Body of pancreas (tissue), 4 donors: ENCODE measurements around the gene TRMT10C. TPM values are rescaled to one million over a fixed set of nuclear protein-coding genes. Genes with fewer than 3 reads are reported as not detected.

Source experiments
- ATAC-seq: fragments of 150-250 bp; one replicate; pipeline ENCODE4 v1.9.1; 2016
- DNase-seq, 4 donors: peaks; one replicate each; pipeline ENCODE4 v3.0.0-alpha.2; 2019
- H3K27ac ChIP-seq, 4 donors: fragments of 200-600 bp; sonication (generic); 1 replicate in 3 of 4; 2 replicates in 1 of 4; pipeline versions ENCODE4 v1.5.1 to v1.6.1; 2016 to 2019; ENCODE audit warnings: mild to moderate bottlenecking in 1 of 4, mixed read lengths in 1 of 4, moderate library complexity in 1 of 4
- H3K27me3 ChIP-seq, 2 donors: fragments of 200-600 bp; sonication (generic); one replicate each; pipeline ENCODE4 v1.6.0; 2016; ENCODE audit warnings: mild to moderate bottlenecking in 1 of 2
- H3K36me3 ChIP-seq, 2 donors: fragments of 200-600 bp; sonication (generic); replicated peaks in 1 of 2; 2 replicates each; pipeline ENCODE4 v1.5.1; 2016; ENCODE audit warnings: low read depth in 2 of 2; ENCODE audit not compliant: insufficient read depth in 1 of 2
- H3K4me1 ChIP-seq: fragments of 200-600 bp; sonication (generic); one replicate; pipeline ENCODE4 v1.6.0; 2016
- H3K4me3 ChIP-seq, 2 donors: fragments of 200-600 bp; sonication (generic); 1 replicate in 1 of 2; 2 replicates in 1 of 2; pipeline ENCODE4 v1.5.1; 2016 to 2019
- H3K9me3 ChIP-seq, 3 donors: fragments of 200-600 bp; sonication (generic); 1 replicate in 2 of 3; 2 replicates in 1 of 3; pipeline ENCODE4 v1.5.1; 2016
- POLR2A ChIP-seq, 3 donors: fragments of 450-650 bp; IDR thresholded peaks; one replicate each; pipeline ENCODE4 v1.6.1; 2016; ENCODE audit warnings: antibody characterized with exemption in 3 of 3, mild to moderate bottlenecking in 2 of 3
- WGBS, 2 donors: methylation state at CpG; one replicate each; pipeline ENCODE4 v1.1.5; 2017; 5-methylcytosine and 5-hydroxymethylcytosine counted together
- intact Hi-C: fragments of 100-400 bp; cut with DNase I; formaldehyde crosslinking; loops from one replicate; pipeline ENCODE4 v1.15.1; 2023
- total RNA-seq, 2 donors: library from RNA; depleted of rRNA; stranded (reverse); fragments of >200 nt; gene quantifications; one replicate each; pipeline ENCODE4 v1.1.0, GENCODE V29; 2016
- TF ChIP-seq, protein P1 (sequence below), 7 experiments: fragments of 450-650 bp in 4 of 7; fragments of 200-600 bp in 3 of 7; sonication (generic) in 3 of 7; IDR thresholded peaks; one replicate each; pipeline ENCODE4 v1.5.1; 2016 to 2019; ENCODE audit warnings: antibody characterized with exemption in 7 of 7

TRMT10C gene
- total RNA-seq, 2 donors from 2014 or later = 3.3 to 9.9 TPM

DNA sequence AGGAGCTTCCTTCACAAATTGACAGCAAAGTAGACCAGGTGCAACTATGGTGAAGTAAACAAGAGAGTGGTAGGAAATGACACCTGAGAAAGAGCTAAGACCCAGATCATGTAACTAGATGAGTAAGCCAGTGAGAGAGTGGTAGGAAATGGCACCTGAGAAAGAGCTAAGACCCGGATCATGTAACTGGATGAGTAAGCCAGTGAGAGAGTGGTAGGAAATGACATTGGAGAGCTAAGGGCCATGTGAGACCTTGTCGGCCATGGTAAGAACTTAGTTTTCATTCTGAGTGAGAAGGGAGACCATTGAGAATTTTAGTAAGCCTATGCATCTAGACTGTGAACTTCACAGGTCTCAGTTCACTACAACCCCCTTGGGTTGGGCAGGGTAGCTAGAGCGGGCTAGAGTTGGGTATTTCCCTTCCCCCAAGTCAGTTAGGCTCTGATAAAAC lies 43.2 kb upstream of the TRMT10C start:
- intact Hi-C loops = no loop called here
- H3K27me3 ChIP-seq = no peaks in the 10 kb centered on the region
- no peaks in the 10 kb centered on the region for H3K36me3 ChIP-seq
- H3K4me3 ChIP-seq = no peak overlapping the region
- no peak overlapping the region for H3K27ac ChIP-seq
- WGBS, 2 donors = 60 to 61% methylated on average over 3 of the region's 3 CpGs
- no peaks in the 10 kb centered on the region for H3K9me3 ChIP-seq
- peaks cover 15% of the 10 kb centered on the region for H3K4me1 ChIP-seq
- no peak for ATAC-seq
- TF ChIP-seq, protein P1, sequence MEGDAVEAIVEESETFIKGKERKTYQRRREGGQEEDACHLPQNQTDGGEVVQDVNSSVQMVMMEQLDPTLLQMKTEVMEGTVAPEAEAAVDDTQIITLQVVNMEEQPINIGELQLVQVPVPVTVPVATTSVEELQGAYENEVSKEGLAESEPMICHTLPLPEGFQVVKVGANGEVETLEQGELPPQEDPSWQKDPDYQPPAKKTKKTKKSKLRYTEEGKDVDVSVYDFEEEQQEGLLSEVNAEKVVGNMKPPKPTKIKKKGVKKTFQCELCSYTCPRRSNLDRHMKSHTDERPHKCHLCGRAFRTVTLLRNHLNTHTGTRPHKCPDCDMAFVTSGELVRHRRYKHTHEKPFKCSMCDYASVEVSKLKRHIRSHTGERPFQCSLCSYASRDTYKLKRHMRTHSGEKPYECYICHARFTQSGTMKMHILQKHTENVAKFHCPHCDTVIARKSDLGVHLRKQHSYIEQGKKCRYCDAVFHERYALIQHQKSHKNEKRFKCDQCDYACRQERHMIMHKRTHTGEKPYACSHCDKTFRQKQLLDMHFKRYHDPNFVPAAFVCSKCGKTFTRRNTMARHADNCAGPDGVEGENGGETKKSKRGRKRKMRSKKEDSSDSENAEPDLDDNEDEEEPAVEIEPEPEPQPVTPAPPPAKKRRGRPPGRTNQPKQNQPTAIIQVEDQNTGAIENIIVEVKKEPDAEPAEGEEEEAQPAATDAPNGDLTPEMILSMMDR (IDR thresholded peaks at IDR 0.05) = no peak
- no peak for TF ChIP-seq POLR2A (IDR thresholded peaks at IDR 0.05)
- no peak for DNase-seq

DNA sequence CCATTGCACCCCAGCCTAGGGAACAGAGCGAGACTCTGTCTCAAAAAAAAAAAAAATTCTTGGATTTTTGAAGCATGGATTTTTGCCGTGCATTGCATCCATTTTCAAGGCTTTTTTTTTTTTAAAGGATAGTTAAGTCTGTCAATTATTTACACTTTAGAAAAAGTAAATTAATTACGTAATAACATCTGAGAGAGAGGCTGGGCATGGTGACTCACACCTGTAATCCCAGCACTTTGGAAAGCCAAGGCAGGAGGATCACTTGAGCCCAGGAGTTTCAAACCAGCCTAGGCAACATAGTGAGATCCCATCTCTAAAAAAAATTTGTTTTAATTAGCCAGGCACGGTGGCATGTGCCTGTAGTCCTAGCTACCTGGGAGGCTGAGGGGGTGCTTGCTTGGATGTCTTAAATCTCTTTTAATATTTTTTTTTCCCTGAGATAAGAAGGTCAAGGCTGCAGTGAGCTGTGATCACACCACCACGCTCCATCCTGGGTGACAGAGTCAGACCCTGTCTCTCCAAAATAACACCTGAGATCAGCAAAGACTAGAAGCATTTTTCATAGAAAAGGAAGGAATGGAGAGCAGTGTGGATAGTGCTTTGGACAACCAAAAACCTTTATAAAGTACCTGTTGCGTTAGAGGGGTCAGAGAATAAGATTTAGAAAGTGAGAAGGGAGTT lies 41.8 kb upstream of the TRMT10C start:
- Histone ChIP-seq H3K4me1 (peaks cover 11% of the 10 kb centered on the region), H3K9me3 (no peaks in the 10 kb centered on the region), H3K36me3 (no peaks in the 10 kb centered on the region), H3K4me3 (no peak overlapping the region), H3K27ac (no peak overlapping the region), H3K27me3 (no peaks in the 10 kb centered on the region)
- DNase-seq (peak in 3 of 4 donors; percentile 26 to 60 (median 43)), ATAC-seq (peak; percentile 82)
- intact Hi-C loops = no loop called here
- WGBS, 2 donors = 37 to 49% methylated on average over 6 of the region's 6 CpGs
- TF ChIP-seq POLR2A (IDR thresholded peaks at IDR 0.05) = no peak
- TF ChIP-seq, protein P1 (IDR thresholded peaks at IDR 0.05) = no peak

DNA sequence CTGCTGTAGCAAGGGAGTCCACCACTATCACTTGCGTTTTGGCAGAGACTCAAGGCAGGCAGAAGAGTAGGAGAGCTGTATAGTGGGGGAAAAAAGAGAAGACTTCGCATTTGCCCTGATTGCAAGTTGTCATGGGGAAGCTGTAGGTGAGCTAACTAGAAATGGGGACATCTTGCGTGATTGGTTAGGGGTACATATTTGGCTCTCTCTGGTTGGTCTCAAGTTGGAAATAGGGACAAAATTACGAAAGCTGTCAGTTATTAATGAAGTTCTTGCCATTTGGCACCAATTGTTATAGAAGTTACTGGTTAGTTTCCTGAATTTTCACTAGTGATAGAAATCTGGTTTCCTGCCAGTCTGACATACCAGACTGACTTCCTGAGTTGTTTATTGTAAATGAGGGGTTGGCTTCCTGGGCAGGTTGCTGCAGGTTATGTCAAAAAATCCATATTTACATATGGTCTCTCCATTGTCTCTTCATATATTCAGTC lies 40.4 kb upstream of the TRMT10C start:
- no peak overlapping the region for H3K27ac ChIP-seq
- no peak overlapping the region for H3K4me3 ChIP-seq
- TF ChIP-seq, protein P1 (IDR thresholded peaks at IDR 0.05) = no peak
- DNase-seq (no peak), ATAC-seq (no peak)
- intact Hi-C loops = no loop called here
- no peaks in the 10 kb centered on the region for H3K36me3 ChIP-seq
- H3K27me3 ChIP-seq = no peaks in the 10 kb centered on the region
- WGBS, 2 donors = 41 to 60% methylated on average over 4 of the region's 4 CpGs
- H3K4me1 ChIP-seq = peaks cover 11% of the 10 kb centered on the region
- no peaks in the 10 kb centered on the region for H3K9me3 ChIP-seq

DNA sequence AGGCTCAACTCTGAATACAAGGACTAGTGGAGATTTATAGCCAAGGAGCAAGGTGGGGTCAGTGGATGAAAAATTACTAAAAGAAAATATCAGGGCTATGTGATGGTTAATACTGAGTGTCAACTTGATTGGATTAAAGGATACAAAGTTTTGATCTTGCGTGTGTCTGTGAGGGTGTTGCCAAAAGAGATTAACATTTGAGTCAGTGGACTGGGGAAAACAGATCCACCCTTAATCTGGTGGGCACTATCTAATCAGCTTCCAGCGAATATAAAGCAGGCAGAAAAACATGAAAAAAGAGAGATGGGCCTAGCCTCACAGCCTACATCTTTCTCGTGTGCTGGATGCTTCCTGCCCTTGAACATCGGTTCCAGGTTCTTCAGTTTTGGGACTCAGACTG lies 34.2 kb upstream of the TRMT10C start:
- no peaks in the 10 kb centered on the region for H3K9me3 ChIP-seq
- intact Hi-C loops = no loop called here
- H3K4me3 ChIP-seq = no peak overlapping the region
- DNase-seq (no peak), ATAC-seq (no peak)
- no peaks in the 10 kb centered on the region for H3K36me3 ChIP-seq
- 72 to 81% methylated on average over 4 of the region's 4 CpGs for WGBS, 2 donors
- no peak overlapping the region for H3K27ac ChIP-seq
- H3K27me3 ChIP-seq = no peaks in the 10 kb centered on the region
- H3K4me1 ChIP-seq = no peaks in the 10 kb centered on the region
- TF ChIP-seq, protein P1 (IDR thresholded peaks at IDR 0.05) = no peak
- TF ChIP-seq POLR2A (IDR thresholded peaks at IDR 0.05) = no peak

DNA sequence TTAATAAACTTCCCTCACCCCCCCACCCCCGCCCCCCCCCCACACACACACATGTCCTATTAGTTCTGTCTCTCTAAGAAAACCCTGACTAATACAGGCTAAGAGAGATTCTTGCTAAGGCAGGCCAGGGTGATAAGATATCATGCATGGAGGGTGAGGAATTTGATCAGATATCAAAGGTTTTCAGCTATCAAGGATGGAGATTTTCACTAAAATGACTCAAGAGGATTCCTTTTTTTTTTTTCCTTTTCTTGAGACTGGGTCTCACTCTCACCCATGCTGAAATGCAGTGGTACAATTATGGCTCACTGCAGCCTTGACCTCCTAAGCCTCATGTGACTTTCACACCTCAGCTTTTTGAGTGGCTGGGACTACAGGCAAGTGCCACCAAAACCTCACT lies 33.8 kb upstream of the TRMT10C start:
- no peak for ATAC-seq
- Histone ChIP-seq H3K9me3 (no peaks in the 10 kb centered on the region), H3K27me3 (no peaks in the 10 kb centered on the region), H3K27ac (no peak overlapping the region), H3K36me3 (no peaks in the 10 kb centered on the region), H3K4me3 (no peak overlapping the region), H3K4me1 (no peaks in the 10 kb centered on the region)
- intact Hi-C loops = no loop called here
- TF ChIP-seq POLR2A (IDR thresholded peaks at IDR 0.05) = no peak
- TF ChIP-seq, protein P1 (IDR thresholded peaks at IDR 0.05) = no peak
- 0% methylated on average over 1 of the region's 1 CpG; no CpG with 5 or more reads in 1 of the 2 donors for WGBS, 2 donors
- DNase-seq = no peak
